SK-N-SH (cell line): ENCODE results near the gene TRIM69.

Experiments used
- EP300 ChIP-seq, 2 experiments: IDR thresholded peaks; 2 replicates each; pipeline versions ENCODE4 v1.4.0 to v1.6.1; 2012; ENCODE audit warnings: borderline replicate concordance in 1 of 2, low read depth in 1 of 2, low read length in 1 of 2
- RAD21 ChIP-seq: IDR thresholded peaks from 2 replicates; pipeline ENCODE4 v1.6.1; 2012; ENCODE audit warnings: mild to moderate bottlenecking, low read length
- RCOR1 ChIP-seq: fragments of 150-350 bp; IDR thresholded peaks from 2 replicates; pipeline ENCODE4 v1.6.1; 2017; ENCODE audit warnings: antibody characterized with exemption, low read length
- SIN3A ChIP-seq: IDR thresholded peaks from 2 replicates; pipeline ENCODE4 v1.6.1; 2012; ENCODE audit warnings: low read depth, mild to moderate bottlenecking, low read length, moderate library complexity, borderline replicate concordance
- TAF1 ChIP-seq: IDR thresholded peaks from 2 replicates; pipeline ENCODE4 v1.6.1; 2012; ENCODE audit warnings: low read depth, mild to moderate bottlenecking, low read length, moderate library complexity, borderline replicate concordance
- YY1 ChIP-seq: IDR thresholded peaks from 2 replicates; pipeline ENCODE4 v1.4.0; 2012; ENCODE audit warnings: low read depth, mild to moderate bottlenecking
- TF ChIP-seq, protein P1 (sequence below): fragments of 200-600 bp; sonication (generic); IDR thresholded peaks from 2 replicates; pipeline ENCODE4 v1.6.1; 2017; ENCODE audit warnings: antibody characterized with exemption, mild to moderate bottlenecking, moderate library complexity
- TF ChIP-seq, protein P2 (sequence below): IDR thresholded peaks from 2 replicates; pipeline ENCODE4 v1.6.1; 2012; ENCODE audit warnings: mild to moderate bottlenecking, low read depth, low read length, moderate library complexity
- TF ChIP-seq, protein P3 (sequence below): IDR thresholded peaks from 2 replicates; pipeline ENCODE4 v1.4.0; 2012; ENCODE audit warnings: low read depth

DNA sequence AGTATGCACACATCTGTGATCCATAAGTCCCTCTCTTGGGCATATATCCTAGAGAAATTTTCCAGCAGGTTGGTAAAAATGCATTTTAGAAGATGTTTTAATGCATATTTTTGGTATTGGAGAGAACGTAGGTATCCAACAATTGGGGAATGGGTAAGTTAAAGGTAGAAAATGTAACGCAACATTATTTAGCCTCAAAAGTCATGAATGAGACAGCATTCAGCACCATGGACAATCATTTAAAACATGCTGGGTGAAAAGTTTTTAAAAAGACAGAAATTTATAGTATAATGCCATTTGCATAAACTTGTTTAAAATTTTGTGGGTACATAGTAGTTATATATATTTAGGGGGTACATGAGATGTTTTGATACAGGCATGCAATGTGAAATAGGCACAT, 43.4 kb downstream of the TRIM69 start:
- TF ChIP-seq, protein P1, sequence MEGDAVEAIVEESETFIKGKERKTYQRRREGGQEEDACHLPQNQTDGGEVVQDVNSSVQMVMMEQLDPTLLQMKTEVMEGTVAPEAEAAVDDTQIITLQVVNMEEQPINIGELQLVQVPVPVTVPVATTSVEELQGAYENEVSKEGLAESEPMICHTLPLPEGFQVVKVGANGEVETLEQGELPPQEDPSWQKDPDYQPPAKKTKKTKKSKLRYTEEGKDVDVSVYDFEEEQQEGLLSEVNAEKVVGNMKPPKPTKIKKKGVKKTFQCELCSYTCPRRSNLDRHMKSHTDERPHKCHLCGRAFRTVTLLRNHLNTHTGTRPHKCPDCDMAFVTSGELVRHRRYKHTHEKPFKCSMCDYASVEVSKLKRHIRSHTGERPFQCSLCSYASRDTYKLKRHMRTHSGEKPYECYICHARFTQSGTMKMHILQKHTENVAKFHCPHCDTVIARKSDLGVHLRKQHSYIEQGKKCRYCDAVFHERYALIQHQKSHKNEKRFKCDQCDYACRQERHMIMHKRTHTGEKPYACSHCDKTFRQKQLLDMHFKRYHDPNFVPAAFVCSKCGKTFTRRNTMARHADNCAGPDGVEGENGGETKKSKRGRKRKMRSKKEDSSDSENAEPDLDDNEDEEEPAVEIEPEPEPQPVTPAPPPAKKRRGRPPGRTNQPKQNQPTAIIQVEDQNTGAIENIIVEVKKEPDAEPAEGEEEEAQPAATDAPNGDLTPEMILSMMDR = no peak
- TF ChIP-seq YY1 (no peak), RCOR1 (no peak), TAF1 (no peak), SIN3A (no peak), RAD21 (no peak), EP300 (IDR thresholded peaks at IDR 0.05; ENCODE audit: borderline replicate concordance in 1 of 2, low read depth in 1 of 2, low read length in 1 of 2) (no peak)
- TF ChIP-seq, protein P2, sequence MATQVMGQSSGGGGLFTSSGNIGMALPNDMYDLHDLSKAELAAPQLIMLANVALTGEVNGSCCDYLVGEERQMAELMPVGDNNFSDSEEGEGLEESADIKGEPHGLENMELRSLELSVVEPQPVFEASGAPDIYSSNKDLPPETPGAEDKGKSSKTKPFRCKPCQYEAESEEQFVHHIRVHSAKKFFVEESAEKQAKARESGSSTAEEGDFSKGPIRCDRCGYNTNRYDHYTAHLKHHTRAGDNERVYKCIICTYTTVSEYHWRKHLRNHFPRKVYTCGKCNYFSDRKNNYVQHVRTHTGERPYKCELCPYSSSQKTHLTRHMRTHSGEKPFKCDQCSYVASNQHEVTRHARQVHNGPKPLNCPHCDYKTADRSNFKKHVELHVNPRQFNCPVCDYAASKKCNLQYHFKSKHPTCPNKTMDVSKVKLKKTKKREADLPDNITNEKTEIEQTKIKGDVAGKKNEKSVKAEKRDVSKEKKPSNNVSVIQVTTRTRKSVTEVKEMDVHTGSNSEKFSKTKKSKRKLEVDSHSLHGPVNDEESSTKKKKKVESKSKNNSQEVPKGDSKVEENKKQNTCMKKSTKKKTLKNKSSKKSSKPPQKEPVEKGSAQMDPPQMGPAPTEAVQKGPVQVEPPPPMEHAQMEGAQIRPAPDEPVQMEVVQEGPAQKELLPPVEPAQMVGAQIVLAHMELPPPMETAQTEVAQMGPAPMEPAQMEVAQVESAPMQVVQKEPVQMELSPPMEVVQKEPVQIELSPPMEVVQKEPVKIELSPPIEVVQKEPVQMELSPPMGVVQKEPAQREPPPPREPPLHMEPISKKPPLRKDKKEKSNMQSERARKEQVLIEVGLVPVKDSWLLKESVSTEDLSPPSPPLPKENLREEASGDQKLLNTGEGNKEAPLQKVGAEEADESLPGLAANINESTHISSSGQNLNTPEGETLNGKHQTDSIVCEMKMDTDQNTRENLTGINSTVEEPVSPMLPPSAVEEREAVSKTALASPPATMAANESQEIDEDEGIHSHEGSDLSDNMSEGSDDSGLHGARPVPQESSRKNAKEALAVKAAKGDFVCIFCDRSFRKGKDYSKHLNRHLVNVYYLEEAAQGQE = no peak
- TF ChIP-seq, protein P3, sequence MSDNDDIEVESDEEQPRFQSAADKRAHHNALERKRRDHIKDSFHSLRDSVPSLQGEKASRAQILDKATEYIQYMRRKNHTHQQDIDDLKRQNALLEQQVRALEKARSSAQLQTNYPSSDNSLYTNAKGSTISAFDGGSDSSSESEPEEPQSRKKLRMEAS = no peak
